ENCODE measurements around the gene TBC1D3C. TPM values are rescaled to one million over a fixed set of nuclear protein-coding genes. Genes with fewer than 3 reads are reported as not detected.
"Not testable (repeated sequence)": the region's sequence is repeated elsewhere in the genome, so short reads cannot be mapped to it uniquely, and the experiment has no call there.

The TBC1D3C gene
- not detected for total RNA-seq

DNA sequence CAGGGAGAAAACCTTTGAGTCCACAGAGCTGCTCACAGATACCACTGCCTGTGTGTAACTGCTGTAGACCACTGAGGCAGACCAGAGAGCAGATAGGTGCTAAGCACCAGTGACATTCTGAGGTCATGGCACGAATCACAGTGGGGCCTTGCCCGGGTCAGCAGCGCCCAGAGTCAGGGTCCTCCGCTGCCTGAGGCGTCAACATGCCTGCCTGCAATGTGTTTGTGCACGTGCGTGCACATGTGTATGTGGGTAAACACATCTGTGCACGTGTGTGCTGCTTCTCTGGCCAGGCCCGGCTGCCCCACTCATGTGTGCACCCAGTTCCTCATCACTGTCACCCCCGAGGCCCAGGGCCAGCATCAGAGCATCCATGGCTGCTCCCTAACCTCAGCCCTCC is at the start of gene TBC1D3C:
Gene TBC1D3C, minus strand, starts transcription at position 101 of the 400 bp plus-strand sequence. CDS start 1,568 bp downstream, outside the sequence.
- no CpG with 5 or more reads among the region's 10 CpGs for WGBS, 2 donors
- H3K27ac ChIP-seq; H3K9me3 ChIP-seq; intact Hi-C loops (cut with DNase I); H3K27me3 ChIP-seq; ATAC-seq; H3K36me3 ChIP-seq (replicated peaks in 1 of 2; ENCODE audit: insufficient read depth in 1 of 2, low read depth in 2 of 2); H3K4me3 ChIP-seq; H3K4me1 ChIP-seq; DNase-seq: not testable (repeated sequence)

- no CpG with 5 or more reads among the region's 1 CpG for WGBS, 2 donors
- H3K27ac ChIP-seq; H3K27me3 ChIP-seq; H3K36me3 ChIP-seq (replicated peaks in 1 of 2; ENCODE audit: insufficient read depth in 1 of 2, low read depth in 2 of 2); intact Hi-C loops (cut with DNase I); H3K4me1 ChIP-seq; ATAC-seq; DNase-seq; H3K9me3 ChIP-seq; H3K4me3 ChIP-seq: not testable (repeated sequence)
These were observed 30.8 kb upstream of the TBC1D3C start for GRCh38 chr17:38099262-38099661.

DNA sequence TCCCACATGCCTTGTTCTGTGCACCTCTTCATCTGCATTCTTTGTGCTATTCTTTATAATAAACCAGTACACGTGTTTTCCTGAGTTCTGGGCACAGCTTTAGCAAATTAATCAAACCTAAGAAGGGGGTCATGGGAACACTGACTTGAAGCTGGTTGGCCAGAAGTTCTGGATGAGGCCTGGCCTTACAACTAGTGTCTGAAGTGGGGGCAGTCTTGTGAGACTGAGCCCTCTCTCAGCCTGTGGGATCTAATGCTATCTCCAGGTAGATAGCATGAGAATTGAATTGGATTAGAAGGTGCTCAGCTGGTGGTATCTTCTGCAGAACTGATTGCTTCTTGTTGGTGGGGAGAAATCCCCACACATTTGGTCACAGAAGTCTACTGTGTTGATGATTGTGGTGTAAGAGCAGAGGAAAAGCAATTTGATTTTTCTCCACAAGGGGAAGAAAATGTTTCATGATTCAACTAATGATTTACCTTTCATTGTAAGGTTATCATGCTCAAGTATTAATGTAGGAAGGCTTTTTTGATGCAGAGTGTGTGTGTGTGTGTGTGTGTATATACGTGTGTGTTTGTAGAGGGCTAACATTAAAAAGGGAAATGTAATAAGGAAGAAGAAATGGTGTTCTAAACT is 25.7 kb upstream of the TBC1D3C start:
- H3K27me3 ChIP-seq; H3K27ac ChIP-seq; H3K4me3 ChIP-seq; DNase-seq; intact Hi-C loops (cut with DNase I); ATAC-seq; H3K36me3 ChIP-seq (replicated peaks in 1 of 2; ENCODE audit: insufficient read depth in 1 of 2, low read depth in 2 of 2); H3K4me1 ChIP-seq; H3K9me3 ChIP-seq: not testable (repeated sequence)
- no CpG with 5 or more reads among the region's 2 CpGs for WGBS, 2 donors

DNA sequence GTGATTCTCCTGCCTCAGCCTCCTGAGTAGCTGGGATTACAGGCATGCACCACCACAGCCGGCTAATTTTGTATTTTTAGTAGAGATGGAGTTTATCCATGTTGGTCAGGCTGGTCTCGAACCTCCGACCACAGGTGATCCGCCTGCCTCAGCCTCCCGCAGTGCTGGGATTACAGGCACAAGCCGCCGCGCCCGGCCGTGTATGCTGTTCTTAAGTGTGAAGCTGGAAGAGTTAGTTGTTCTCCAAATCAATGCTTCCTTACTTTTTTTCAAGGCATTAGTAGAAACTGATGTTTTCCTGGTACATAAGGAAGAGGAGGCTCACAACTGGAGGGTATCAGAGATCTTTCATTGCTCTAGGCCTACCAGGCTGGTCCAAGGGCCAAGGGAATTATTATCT is 19.7 kb upstream of the TBC1D3C start:
- H3K27me3 ChIP-seq; ATAC-seq; intact Hi-C loops (cut with DNase I); H3K36me3 ChIP-seq (replicated peaks in 1 of 2; ENCODE audit: insufficient read depth in 1 of 2, low read depth in 2 of 2); H3K4me3 ChIP-seq; H3K4me1 ChIP-seq; H3K9me3 ChIP-seq; H3K27ac ChIP-seq: not testable (repeated sequence)
- no CpG with 5 or more reads among the region's 10 CpGs for WGBS, 2 donors
- DNase-seq, result peak in 1 of 4 donors; percentile 4

- H3K4me1 ChIP-seq; ATAC-seq; H3K36me3 ChIP-seq (replicated peaks in 1 of 2; ENCODE audit: insufficient read depth in 1 of 2, low read depth in 2 of 2); H3K27me3 ChIP-seq; intact Hi-C loops (cut with DNase I); H3K9me3 ChIP-seq; H3K27ac ChIP-seq; DNase-seq; H3K4me3 ChIP-seq: not testable (repeated sequence)
- no CpG with 5 or more reads among the region's 1 CpG for WGBS, 2 donors
These were observed 18.9 kb upstream of the TBC1D3C start for GRCh38 chr17:38087344-38087743.

Small RNA genes lying within 50 kb of the gene (small RNA-seq; reads per million reads assigned to genes)
- not detected for gene RF00019

Other genes starting within 250 kb of the TBC1D3C start
- not detected for gene TBC1D3K, start 144.2 kb downstream of the TBC1D3C start, total RNA-seq
- gene TBC1D3L, start 79.6 kb downstream of the TBC1D3C start, total RNA-seq, result 10 to 100 TPM in 1 of 2 donors, 1 to 10 TPM in 1; 9.9 to 13.7 TPM
- gene TBC1D3D, start 64.7 kb downstream of the TBC1D3C start, total RNA-seq, result not detected
- not detected for gene TBC1D3E, start 59.3 kb upstream of the TBC1D3C start, total RNA-seq
- gene TBC1D3, start 123.9 kb upstream of the TBC1D3C start, total RNA-seq, result not detected
- gene MRPL45, start 228.5 kb upstream of the TBC1D3C start, total RNA-seq, result 10 to 100 TPM; 17.9 to 24.7 TPM